Thoracic aorta (tissue), 2 donors: Measurements from ENCODE around the gene CDC42BPA. TPM values are rescaled to one million over a fixed set of nuclear protein-coding genes. Genes with fewer than 3 reads are reported as not detected.

ENCODE experiments used
- ATAC-seq: fragments of 150-250 bp; one replicate; pipeline ENCODE4 v1.8.0; 2017; ENCODE audit warnings: low read depth; ENCODE audit not compliant: insufficient number of reproducible peaks, low FRiP score
- DNase-seq: peaks from one replicate; pipeline ENCODE4 v3.0.0-alpha.2; 2020; ENCODE audit warnings: low spot score
- H3K27ac ChIP-seq, 2 donors: fragments of 200-600 bp; sonication (generic); 1 replicate in 1 of 2; 2 replicates in 1 of 2; pipeline ENCODE4 v1.5.1; 2016; ENCODE audit warnings: mild to moderate bottlenecking in 2 of 2, moderate library complexity in 2 of 2
- H3K27me3 ChIP-seq: fragments of 200-600 bp; sonication (generic); replicated peaks from 2 replicates; pipeline ENCODE4 v1.6.0; 2016; ENCODE audit warnings: mild to moderate bottlenecking; ENCODE audit not compliant: insufficient read depth
- H3K36me3 ChIP-seq: fragments of 200-600 bp; sonication (generic); one replicate; pipeline ENCODE4 v1.5.1; 2016
- H3K4me1 ChIP-seq, 2 donors: fragments of 200-600 bp; sonication (generic); 1 replicate in 1 of 2; 2 replicates in 1 of 2; pipeline versions ENCODE4 v1.5.1 to v1.6.0; 2016; ENCODE audit warnings: low read depth in 2 of 2, mild to moderate bottlenecking in 1 of 2; ENCODE audit not compliant: control insufficient read depth in 1 of 2
- H3K4me3 ChIP-seq: fragments of 200-600 bp; sonication (generic); 2 replicates; pipeline ENCODE4 v1.5.1; 2016; ENCODE audit warnings: mild to moderate bottlenecking
- H3K9me3 ChIP-seq: fragments of 200-600 bp; sonication (generic); 2 replicates; pipeline ENCODE4 v1.5.1; 2016
- CTCF ChIP-seq: fragments of 200-600 bp; sonication (generic); IDR thresholded peaks from one replicate; pipeline ENCODE4 v1.5.1; 2019; ENCODE audit warnings: antibody characterized with exemption
- total RNA-seq, 2 donors: library from RNA; depleted of rRNA; stranded (reverse); fragments of >200 nt; gene quantifications; one replicate each; pipeline versions ENCODE4 v1.1.0 to v1.2.3, GENCODE V29; 2016

The CDC42BPA gene
- total RNA-seq, 2 donors from 2014 or later: 62.4 to 89.7 TPM

GRCh38 chr1:227314014-227314848, 4.1 kb downstream of the CDC42BPA start:
- TF ChIP-seq CTCF: no peak
- H3K4me3 ChIP-seq: peak overlapping the region; percentile 76
- no peaks in the 10 kb centered on the region for H3K9me3 ChIP-seq
- no peak for DNase-seq
- peaks cover 9 to 37% of the 10 kb centered on the region in 2 donors for H3K4me1 ChIP-seq
- no peak overlapping the region for H3K27ac ChIP-seq
- no peaks in the 10 kb centered on the region for H3K27me3 ChIP-seq
- no peak for ATAC-seq
- no peaks in the 10 kb centered on the region for H3K36me3 ChIP-seq

- no peaks in the 10 kb centered on the region for H3K27me3 ChIP-seq
- DNase-seq (no peak), ATAC-seq (no peak)
- no peak overlapping the region for H3K4me3 ChIP-seq
- peaks cover 18 to 40% of the 10 kb centered on the region in 2 donors for H3K4me1 ChIP-seq
- no peaks in the 10 kb centered on the region for H3K36me3 ChIP-seq
- no peak overlapping the region for H3K27ac ChIP-seq
- no peaks in the 10 kb centered on the region for H3K9me3 ChIP-seq
- TF ChIP-seq CTCF: no peak
Observed at GRCh38 chr1:227312361-227313025, 5.8 kb downstream of the CDC42BPA start.

GRCh38 chr1:227311389-227312001, 6.8 kb downstream of the CDC42BPA start:
- H3K27me3 ChIP-seq: no peaks in the 10 kb centered on the region
- no peaks in the 10 kb centered on the region for H3K36me3 ChIP-seq
- ATAC-seq: no peak
- no peaks in the 10 kb centered on the region for H3K9me3 ChIP-seq
- no peak overlapping the region for H3K27ac ChIP-seq
- H3K4me1 ChIP-seq: peaks cover 18 to 44% of the 10 kb centered on the region in 2 donors
- no peak for DNase-seq
- H3K4me3 ChIP-seq: no peak overlapping the region
- TF ChIP-seq CTCF: no peak

- no peak overlapping the region for H3K27ac ChIP-seq
Observed at GRCh38 chr1:227308367-227309336, 9.6 kb downstream of the CDC42BPA start.

More at GRCh38 chr1:227308367-227309336, 9.6 kb downstream of the CDC42BPA start:
- no peak overlapping the region for H3K4me3 ChIP-seq
- no peaks in the 10 kb centered on the region for H3K36me3 ChIP-seq
- no peak for TF ChIP-seq CTCF
- no peak for DNase-seq
- no peaks in the 10 kb centered on the region for H3K9me3 ChIP-seq
- peaks cover 18 to 41% of the 10 kb centered on the region in 2 donors for H3K4me1 ChIP-seq
- no peak for ATAC-seq
- no peaks in the 10 kb centered on the region for H3K27me3 ChIP-seq
